Activated CD4-positive, alpha-beta T cell treated with anti-CD3 and anti-CD28 coated beads, Interleukin-2, amount 50 U/mL, for 4 hours (primary cell): ENCODE results near the gene HECW1.
"Not testable (repeated sequence)": the region's sequence is repeated elsewhere in the genome, so short reads cannot be mapped to it uniquely, and the experiment has no call there.

ENCODE experiments used
- DNase-seq, 2 experiments: peaks; one replicate each; pipeline ENCODE4 v3.0.0-alpha.2; 2020

HECW1 gene

GRCh38 chr7:43151076-43151475, 38.6 kb downstream of the HECW1 start:
- no peak for DNase-seq

GRCh38 chr7:43152696-43153095, 40.2 kb downstream of the HECW1 start:
- DNase-seq = no peak

- no peak for DNase-seq
Observed at GRCh38 chr7:43155636-43156035, 43.2 kb downstream of the HECW1 start.

GRCh38 chr7:43163885-43164284, 51.4 kb downstream of the HECW1 start:
- DNase-seq = no peak

GRCh38 chr7:43164757-43165156, 52.3 kb downstream of the HECW1 start:
- no peak for DNase-seq

- no peak for DNase-seq
Observed at GRCh38 chr7:43166686-43167085, 54.2 kb downstream of the HECW1 start.

GRCh38 chr7:43169076-43169475, 56.6 kb downstream of the HECW1 start:
- no peak for DNase-seq

- DNase-seq = no peak
Observed at GRCh38 chr7:43170571-43170970, 58.1 kb downstream of the HECW1 start.

GRCh38 chr7:43175570-43176200, 63.2 kb downstream of the HECW1 start:
- no peak for DNase-seq

- no peak for DNase-seq
Observed at GRCh38 chr7:43179393-43179792, 66.9 kb downstream of the HECW1 start.

- no peak for DNase-seq
Observed at GRCh38 chr7:43192806-43193460, 80.5 kb downstream of the HECW1 start.

- no peak for DNase-seq
Observed at GRCh38 chr7:43193893-43194292, 81.4 kb downstream of the HECW1 start.

GRCh38 chr7:43195256-43195655, 82.8 kb downstream of the HECW1 start:
- DNase-seq = no peak

- no peak for DNase-seq
Observed at GRCh38 chr7:43195768-43196167, 83.3 kb downstream of the HECW1 start.

- DNase-seq = no peak
Observed at GRCh38 chr7:43196379-43196778, 83.9 kb downstream of the HECW1 start.

- no peak for DNase-seq
Observed at GRCh38 chr7:43198016-43198415, 85.6 kb downstream of the HECW1 start.

GRCh38 chr7:43198599-43199090, 86.2 kb downstream of the HECW1 start:
- no peak for DNase-seq

GRCh38 chr7:43199371-43200160, 87.1 kb downstream of the HECW1 start:
- no peak for DNase-seq

- DNase-seq = no peak
Observed at GRCh38 chr7:43201912-43202311, 89.5 kb downstream of the HECW1 start.

GRCh38 chr7:43204081-43204480, 91.6 kb downstream of the HECW1 start:
- DNase-seq = no peak

GRCh38 chr7:43205171-43205795, 92.8 kb downstream of the HECW1 start:
- DNase-seq = no peak

- DNase-seq = no peak
Observed at GRCh38 chr7:43208242-43208641, 95.8 kb downstream of the HECW1 start.

- DNase-seq = not testable (repeated sequence)
Observed at GRCh38 chr7:43210539-43210938, 98.1 kb downstream of the HECW1 start.
